ENCODE data around the gene STPG1.

DNA sequence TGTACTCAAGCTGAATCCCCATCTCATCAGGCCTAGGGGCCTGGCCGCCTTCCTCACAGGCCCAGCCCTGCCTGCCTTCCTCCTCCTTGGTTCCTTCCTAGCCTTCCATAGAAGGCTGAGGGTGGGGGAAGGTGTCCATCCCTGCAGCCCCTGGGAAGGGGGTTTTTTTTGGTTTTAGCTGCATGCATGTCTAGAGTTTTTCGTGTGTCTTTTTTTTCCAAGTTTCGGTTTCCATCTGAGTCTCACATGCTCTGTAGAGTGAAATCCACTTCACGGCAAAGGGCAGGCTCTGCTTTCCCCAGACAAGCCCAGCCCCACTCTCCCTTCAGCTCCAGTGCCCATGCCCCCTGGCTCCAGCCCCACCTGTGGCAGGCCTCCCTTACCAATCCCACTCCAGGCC, 62.3 kb downstream of the STPG1 start:
- TF ChIP-seq EZH2phosphoT487 (IDR thresholded peaks at IDR 0.05; ENCODE audit: borderline replicate concordance, low read length) (no peak), CTCF (conservative IDR thresholded peaks at IDR 0.05; ENCODE audit: low read depth, low read length) (no peak), EZH2 (IDR thresholded peaks at IDR 0.05; ENCODE audit: low read length, unreplicated experiment) (no peak)
